CD14-positive monocyte (primary cell): Measurements from ENCODE around the gene GK. TPM values are rescaled to one million over a fixed set of nuclear protein-coding genes. Genes with fewer than 3 reads are reported as not detected.

ENCODE experiments used
- DNase-seq, 3 donors: peaks; one replicate each; pipeline ENCODE4 v3.0.0-alpha.2; 2011 to 2022
- H2AFZ ChIP-seq: 2 replicates; pipeline ENCODE4 v1.6.0; 2012; ENCODE audit warnings: mild to moderate bottlenecking, low read depth, low read length, inconsistent platforms; ENCODE audit not compliant: insufficient read depth, poor library complexity, severe bottlenecking
- H3K27ac ChIP-seq, 2 donors: 1 replicate in 1 of 2; 2 replicates in 1 of 2; pipeline ENCODE4 v1.5.1; 2012 to 2013; ENCODE audit warnings: low read length in 2 of 2, control low read depth in 1 of 2, inconsistent platforms in 1 of 2, low read depth in 1 of 2, mild to moderate bottlenecking in 1 of 2
- H3K27me3 ChIP-seq, 2 donors: one replicate each; pipeline versions ENCODE4 v1.6.0 to v1.6.1; 2011 to 2013; ENCODE audit warnings: low read length in 2 of 2; ENCODE audit not compliant: control insufficient read depth in 2 of 2, insufficient read depth in 2 of 2
- H3K36me3 ChIP-seq, 2 donors: replicated peaks in 1 of 2; 1 replicate in 1 of 2; 2 replicates in 1 of 2; pipeline versions ENCODE4 v1.5.1 to v1.6.1; 2012 to 2013; ENCODE audit warnings: low read length in 2 of 2, control low read depth in 1 of 2, inconsistent platforms in 1 of 2, mild to moderate bottlenecking in 1 of 2; ENCODE audit not compliant: insufficient read depth in 2 of 2, control insufficient read depth in 1 of 2
- H3K4me1 ChIP-seq, 2 donors: 1 replicate in 1 of 2; 2 replicates in 1 of 2; pipeline versions ENCODE4 v1.5.1 to v1.6.1; 2012 to 2013; ENCODE audit warnings: low read length in 2 of 2, control low read depth in 1 of 2, inconsistent platforms in 1 of 2, mild to moderate bottlenecking in 1 of 2, moderate library complexity in 1 of 2; ENCODE audit not compliant: insufficient read depth in 2 of 2, control insufficient read depth in 1 of 2
- H3K4me2 ChIP-seq: replicated peaks from 2 replicates; pipeline ENCODE3; 2012; ENCODE audit warnings: low read length, moderate library complexity, mild to moderate bottlenecking; ENCODE audit not compliant: poor library complexity, severe bottlenecking; ENCODE audit errors: extremely low read depth
- H3K4me3 ChIP-seq, 3 experiments: fragments of 200-600 bp in 1 of 3; sonication (generic) in 1 of 3; replicated peaks in 1 of 3; 1 replicate in 2 of 3; 2 replicates in 1 of 3; pipeline ENCODE4 v1.5.1; 2011 to 2013; ENCODE audit warnings: low read length in 3 of 3, mild to moderate bottlenecking in 3 of 3, control low read depth in 2 of 3, low read depth in 2 of 3, inconsistent platforms in 1 of 3, moderate library complexity in 1 of 3
- H3K79me2 ChIP-seq: 2 replicates; pipeline ENCODE4 v1.6.0; 2012; ENCODE audit warnings: mild to moderate bottlenecking, control low read depth, inconsistent platforms, low read length, moderate library complexity; ENCODE audit not compliant: insufficient read depth
- H3K9ac ChIP-seq: 2 replicates; pipeline ENCODE4 v1.6.0; 2017; ENCODE audit warnings: low read length, mild to moderate bottlenecking; ENCODE audit not compliant: insufficient read depth, poor library complexity, severe bottlenecking
- H3K9me3 ChIP-seq, 2 donors: replicated peaks in 1 of 2; 1 replicate in 1 of 2; 2 replicates in 1 of 2; pipeline versions ENCODE4 v1.5.1 to v1.6.1; 2012 to 2013; ENCODE audit warnings: low read length in 2 of 2, control low read depth in 1 of 2; ENCODE audit not compliant: control insufficient read depth in 1 of 2, insufficient read depth in 1 of 2
- H4K20me1 ChIP-seq: 2 replicates; pipeline ENCODE4 v1.6.0; 2012; ENCODE audit warnings: mild to moderate bottlenecking, low read length, control low read depth, moderate library complexity; ENCODE audit not compliant: insufficient read depth
- H3K27ac Mint-ChIP-seq, 7 donors: one replicate each; pipeline ENCODE4 v1.8.0; 2020; ENCODE audit warnings: mild to moderate bottlenecking in 7 of 7, mixed read lengths in 7 of 7, moderate library complexity in 6 of 7, inconsistent platforms in 2 of 7
- H3K27me3 Mint-ChIP-seq, 3 donors: one replicate each; pipeline ENCODE4 v1.8.0; 2021 to 2022; ENCODE audit warnings: low read depth in 3 of 3, mild to moderate bottlenecking in 3 of 3, mixed read lengths in 3 of 3, moderate library complexity in 3 of 3, inconsistent platforms in 1 of 3
- H3K36me3 Mint-ChIP-seq, 2 donors: one replicate each; pipeline ENCODE4 v1.8.0; 2020; ENCODE audit warnings: mixed read lengths in 2 of 2, inconsistent platforms in 1 of 2, mild to moderate bottlenecking in 1 of 2
- H3K4me1 Mint-ChIP-seq: one replicate; pipeline ENCODE4 v1.8.0; 2020; ENCODE audit warnings: mild to moderate bottlenecking, mixed read lengths
- H3K4me3 Mint-ChIP-seq, 2 donors: one replicate each; pipeline ENCODE4 v1.8.0; 2020; ENCODE audit warnings: mild to moderate bottlenecking in 2 of 2, mixed read lengths in 2 of 2, moderate library complexity in 1 of 2
- H3K9me3 Mint-ChIP-seq, 7 donors: one replicate each; pipeline ENCODE4 v1.8.0; 2020 to 2022; ENCODE audit warnings: mixed read lengths in 7 of 7, mild to moderate bottlenecking in 6 of 7, moderate library complexity in 6 of 7, inconsistent platforms in 2 of 7
- CTCF ChIP-seq: fragments of 200-600 bp; IDR thresholded peaks from one replicate; pipeline ENCODE4 v1.8.0; 2022; ENCODE audit warnings: antibody characterized with exemption, mild to moderate bottlenecking
- WGBS: methylation state at CpG from one replicate; pipeline ENCODE4 v1.1.5; 2013; ENCODE audit warnings: missing lambda C conversion rate; ENCODE audit not compliant: insufficient coverage; 5-methylcytosine and 5-hydroxymethylcytosine counted together
- intact Hi-C, 2 donors: fragments of 100-400 bp; cut with micrococcal nuclease; formaldehyde crosslinking; loops; one replicate each; pipeline versions ENCODE4 v1.15.0 to v1.15.1; 2023
- polyA plus RNA-seq, 3 donors: library from polyadenylated mRNA; depleted of rRNA in 1 of 3; unstranded in 2 of 3; stranded (reverse) in 1 of 3; fragments of 300-500 nt in 2 of 3; fragments of >200 nt in 1 of 3; fragmentation: Illumina TruSeq in 2 of 3; gene quantifications; 1 replicate in 2 of 3; 2 replicates in 1 of 3; pipeline ENCODE4 v1.2.3, GENCODE V29; 2012 to 2021

The GK gene
- polyA plus RNA-seq, 3 donors, result 21.2 to 51.9 (median 41.0) TPM

GRCh38 chrX:30680618-30681017 is 27.4 kb downstream of the GK start:
- no peak overlapping the region for H3K4me3 ChIP-seq
- no peak overlapping the region for H3K9ac ChIP-seq
- WGBS, result no CpG with 5 or more reads among the region's 1 CpG
- no peaks in the 10 kb centered on the region for H3K9me3 ChIP-seq
- no peaks in the 10 kb centered on the region for H3K4me1 Mint-ChIP-seq
- H3K79me2 ChIP-seq, result no peaks in the 10 kb centered on the region
- no peak for TF ChIP-seq CTCF
- peak overlapping the region in 1 of 7 donors; percentile 49 for H3K27ac Mint-ChIP-seq
- H3K4me1 ChIP-seq, result no peaks in the 10 kb centered on the region
- no peak overlapping the region for H3K4me2 ChIP-seq
- peaks cover 0 to 20% of the 10 kb centered on the region in 2 donors for H3K27me3 ChIP-seq
- peaks cover 26 to 38% of the 10 kb centered on the region in 2 donors for H3K36me3 Mint-ChIP-seq
- H3K27me3 Mint-ChIP-seq, result peaks cover 0 to 12% (median 0%) of the 10 kb centered on the region in 3 donors
- no peaks in the 10 kb centered on the region for H4K20me1 ChIP-seq
- H3K27ac ChIP-seq, result no peak overlapping the region
- H3K36me3 ChIP-seq, result peaks cover 2 to 23% of the 10 kb centered on the region in 2 donors
- intact Hi-C loops, result no loop called here
- H2AFZ ChIP-seq, result no peak overlapping the region
- H3K4me3 Mint-ChIP-seq, result no peak overlapping the region
- DNase-seq, result no peak
- peaks cover 0 to 7% (median 0%) of the 10 kb centered on the region in 7 donors for H3K9me3 Mint-ChIP-seq

GRCh38 chrX:30688641-30689040 is 35.4 kb downstream of the GK start:
- Mint-ChIP-seq H3K9me3 (peaks cover 0 to 7% (median 0%) of the 10 kb centered on the region in 7 donors), H3K36me3 (peaks cover 31 to 36% of the 10 kb centered on the region in 2 donors), H3K4me1 (no peaks in the 10 kb centered on the region), H3K27ac (no peak overlapping the region), H3K4me3 (no peak overlapping the region), H3K27me3 (peaks cover 0 to 21% (median 0%) of the 10 kb centered on the region in 3 donors)
- TF ChIP-seq CTCF, result no peak
- Histone ChIP-seq H3K4me2 (no peak overlapping the region), H3K36me3 (peaks cover 3 to 14% of the 10 kb centered on the region in 2 donors), H3K27ac (no peak overlapping the region), H3K27me3 (peaks cover 0 to 21% of the 10 kb centered on the region in 2 donors), H4K20me1 (no peaks in the 10 kb centered on the region), H3K9ac (no peak overlapping the region), H3K79me2 (no peaks in the 10 kb centered on the region), H3K9me3 (no peaks in the 10 kb centered on the region), H3K4me1 (no peaks in the 10 kb centered on the region), H3K4me3 (no peak overlapping the region), H2AFZ (no peak overlapping the region)
- DNase-seq, result no peak
- no CpG with 5 or more reads among the region's 2 CpGs for WGBS
- intact Hi-C loops, result no loop called here
